Body of pancreas (tissue), 4 donors: ENCODE measurements around the gene ADGRG2.

ENCODE experiments used
- POLR2A ChIP-seq, 3 donors: fragments of 450-650 bp; IDR thresholded peaks; one replicate each; pipeline ENCODE4 v1.6.1; 2016; ENCODE audit warnings: antibody characterized with exemption in 3 of 3, mild to moderate bottlenecking in 2 of 3
- TF ChIP-seq, protein P1 (sequence below), 7 experiments: fragments of 450-650 bp in 4 of 7; fragments of 200-600 bp in 3 of 7; sonication (generic) in 3 of 7; IDR thresholded peaks; one replicate each; pipeline ENCODE4 v1.5.1; 2016 to 2019; ENCODE audit warnings: antibody characterized with exemption in 7 of 7

- TF ChIP-seq, protein P1, sequence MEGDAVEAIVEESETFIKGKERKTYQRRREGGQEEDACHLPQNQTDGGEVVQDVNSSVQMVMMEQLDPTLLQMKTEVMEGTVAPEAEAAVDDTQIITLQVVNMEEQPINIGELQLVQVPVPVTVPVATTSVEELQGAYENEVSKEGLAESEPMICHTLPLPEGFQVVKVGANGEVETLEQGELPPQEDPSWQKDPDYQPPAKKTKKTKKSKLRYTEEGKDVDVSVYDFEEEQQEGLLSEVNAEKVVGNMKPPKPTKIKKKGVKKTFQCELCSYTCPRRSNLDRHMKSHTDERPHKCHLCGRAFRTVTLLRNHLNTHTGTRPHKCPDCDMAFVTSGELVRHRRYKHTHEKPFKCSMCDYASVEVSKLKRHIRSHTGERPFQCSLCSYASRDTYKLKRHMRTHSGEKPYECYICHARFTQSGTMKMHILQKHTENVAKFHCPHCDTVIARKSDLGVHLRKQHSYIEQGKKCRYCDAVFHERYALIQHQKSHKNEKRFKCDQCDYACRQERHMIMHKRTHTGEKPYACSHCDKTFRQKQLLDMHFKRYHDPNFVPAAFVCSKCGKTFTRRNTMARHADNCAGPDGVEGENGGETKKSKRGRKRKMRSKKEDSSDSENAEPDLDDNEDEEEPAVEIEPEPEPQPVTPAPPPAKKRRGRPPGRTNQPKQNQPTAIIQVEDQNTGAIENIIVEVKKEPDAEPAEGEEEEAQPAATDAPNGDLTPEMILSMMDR (IDR thresholded peaks at IDR 0.05) = no peak
- no peak for TF ChIP-seq POLR2A (IDR thresholded peaks at IDR 0.05)
These were observed 32.7 kb downstream of the ADGRG2 start for GRCh38 chrX:19089555-19090040.
